GM18909 (cell line): ENCODE data around the gene ZC3H14.
"Not testable (repeated sequence)": the region's sequence is repeated elsewhere in the genome, so short reads cannot be mapped to it uniquely, and the experiment has no call there.

Source experiments
- ATAC-seq: cut with Tn5 transposase; IDR thresholded peaks from one replicate; pipeline ENCODE4 v1.9.1; 2021; ENCODE audit warnings: mild to moderate bottlenecking; ENCODE audit not compliant: unreplicated experiment, poor library complexity

The ZC3H14 gene

GRCh38 chr14:88562831-88563686 lies at the start of gene ZC3H14:
TSS of gene ZC3H14 (plus strand) at chr14:88563037. CDS start at chr14:88563134, 97 bp downstream.
- peak; percentile 96 for ATAC-seq

DNA sequence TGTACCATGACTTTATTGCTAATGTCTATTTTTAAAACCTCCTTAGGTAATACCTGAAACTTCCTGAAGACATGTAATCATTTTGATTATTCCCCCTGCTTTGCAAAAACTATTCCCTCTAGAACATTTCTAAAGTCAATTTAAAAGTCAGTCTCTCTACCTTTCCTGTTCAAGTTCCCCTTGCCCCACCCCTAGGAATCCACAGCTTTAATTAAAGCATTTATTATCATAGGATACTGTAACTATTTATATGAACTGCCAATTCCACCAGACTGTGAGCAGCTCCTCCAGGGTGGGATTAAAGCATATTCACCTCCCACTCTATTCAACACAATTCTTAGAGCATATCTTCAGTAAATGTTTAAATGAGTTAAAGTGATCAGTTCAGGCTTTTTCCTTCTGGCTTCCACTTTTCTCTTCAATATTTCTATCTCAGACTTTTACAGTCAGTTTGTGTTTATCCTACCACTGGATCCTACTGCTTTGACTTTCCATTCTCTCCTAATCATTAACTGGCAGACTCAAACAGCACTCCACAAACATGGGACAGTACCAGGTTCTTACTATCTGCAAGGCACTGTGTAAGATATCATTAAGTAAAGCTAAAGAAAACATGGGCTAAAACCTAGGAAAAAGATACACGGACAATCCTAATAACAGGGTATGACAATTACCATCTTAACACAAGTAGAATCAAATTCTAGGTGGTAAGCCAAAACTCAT lies 47.2 kb upstream of the ZC3H14 start:
- ATAC-seq = no peak

DNA sequence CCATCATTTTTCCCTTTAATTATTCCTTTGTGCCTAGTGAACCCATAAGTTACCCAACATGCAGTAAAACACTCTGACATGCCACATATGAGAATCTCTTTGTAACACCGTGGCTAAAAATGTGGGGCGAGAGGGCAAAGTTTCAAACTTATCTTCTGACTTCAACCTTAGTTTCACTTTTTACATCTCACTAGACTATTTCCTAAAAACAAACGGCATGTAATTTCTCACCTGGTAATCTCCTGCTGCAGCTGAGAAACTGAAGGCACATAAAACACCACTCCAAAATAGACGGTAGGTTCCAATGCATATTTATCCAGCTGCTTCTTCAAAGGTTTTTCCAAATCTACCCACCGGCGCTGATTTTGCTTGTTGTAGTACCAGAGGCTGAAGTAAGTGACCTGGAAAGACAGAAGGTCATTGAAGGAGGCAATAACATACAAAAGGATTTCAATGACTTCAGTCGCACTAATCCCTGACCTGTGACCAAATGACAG lies 45.9 kb upstream of the ZC3H14 start:
- no peak for ATAC-seq

DNA sequence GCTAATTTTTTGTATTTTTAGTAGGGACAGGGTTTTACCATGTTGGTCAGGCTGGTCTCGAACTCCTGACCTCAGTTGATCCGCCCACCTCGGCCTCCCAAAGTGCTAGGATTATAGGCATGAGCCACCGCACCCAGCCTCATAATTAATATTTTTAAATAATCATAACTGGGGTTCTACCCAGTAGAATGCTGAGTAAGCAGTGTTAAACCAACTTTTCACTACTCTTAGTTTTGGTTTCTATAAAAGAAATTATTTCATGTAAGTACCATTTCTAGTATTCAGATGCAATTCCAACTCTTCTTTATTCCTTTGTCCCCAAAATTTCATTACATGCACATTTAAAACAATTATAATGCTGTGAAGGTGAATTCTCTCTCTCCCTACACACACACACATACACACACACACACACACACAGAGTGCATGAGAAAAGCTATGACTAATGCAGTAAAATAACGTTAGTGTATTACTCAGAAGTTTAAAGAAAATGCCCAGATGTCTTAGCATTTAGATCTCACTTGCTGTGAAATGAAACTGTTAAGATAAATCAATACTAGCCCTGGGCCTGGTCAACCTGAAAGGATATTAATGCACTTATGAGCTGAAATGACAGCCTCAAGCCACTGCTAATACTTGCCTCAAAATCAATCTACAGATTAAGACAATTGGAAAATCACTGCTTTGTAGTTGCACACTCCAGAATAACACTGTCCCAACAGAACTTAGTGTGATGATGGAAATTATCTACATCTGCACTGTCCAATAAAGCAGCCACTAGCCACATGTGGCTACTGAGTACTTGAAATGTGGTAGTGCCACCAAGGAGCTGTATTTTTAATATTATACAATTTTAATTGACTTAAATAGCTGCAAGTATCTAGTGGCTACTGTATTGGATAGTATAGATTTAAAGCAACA lies 44.0 kb upstream of the ZC3H14 start:
- ATAC-seq = no peak

GRCh38 chr14:88519907-88520306 lies 42.9 kb upstream of the ZC3H14 start:
- ATAC-seq = no peak

GRCh38 chr14:88521818-88522217 lies 41.0 kb upstream of the ZC3H14 start:
- ATAC-seq = no peak

DNA sequence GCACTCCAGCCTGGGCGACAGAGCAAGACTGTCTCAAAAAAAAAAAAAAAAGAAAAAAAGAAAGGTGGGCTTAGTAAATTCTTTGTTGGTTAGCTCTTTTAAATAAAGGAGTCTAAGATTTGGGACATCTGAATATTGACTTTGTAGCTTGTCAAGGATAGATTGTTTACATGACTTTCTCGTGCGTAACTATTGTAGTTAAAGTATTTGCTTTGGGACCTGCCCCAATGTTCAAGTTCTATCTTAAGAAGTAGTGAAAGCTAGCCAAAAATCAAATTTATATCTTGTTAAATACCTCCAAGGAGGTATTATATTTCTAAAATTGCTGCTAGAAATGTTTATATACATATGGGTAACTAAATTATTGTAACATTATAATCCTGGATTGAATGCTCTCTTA lies 40.4 kb upstream of the ZC3H14 start:
- ATAC-seq = no peak

- ATAC-seq = not testable (repeated sequence)
Observed at GRCh38 chr14:88529889-88530288, 32.9 kb upstream of the ZC3H14 start.

GRCh38 chr14:88533064-88533602 lies 29.7 kb upstream of the ZC3H14 start:
- ATAC-seq = no peak

- ATAC-seq = no peak
Observed at GRCh38 chr14:88535149-88535548, 27.7 kb upstream of the ZC3H14 start.

GRCh38 chr14:88535813-88536212 lies 27.0 kb upstream of the ZC3H14 start:
- no peak for ATAC-seq

DNA sequence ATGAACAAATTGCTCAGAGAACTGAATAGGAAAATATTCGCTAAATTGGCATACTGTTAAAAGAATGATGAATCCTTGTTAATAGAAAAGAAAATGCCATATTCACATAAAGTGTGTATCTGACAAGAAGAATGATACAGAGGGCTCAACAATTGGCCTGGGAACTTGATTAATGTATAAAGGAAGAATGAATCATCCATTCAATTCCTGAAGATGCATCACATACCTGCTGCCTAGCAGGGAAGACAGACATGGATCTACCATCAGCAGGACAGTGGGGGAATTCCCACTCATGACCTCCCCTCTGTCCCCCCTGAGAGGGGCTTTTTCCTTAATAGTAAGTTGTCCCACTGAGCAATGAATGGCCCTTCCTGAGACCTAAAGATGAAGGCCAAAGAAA lies 21.5 kb upstream of the ZC3H14 start:
- ATAC-seq = no peak

DNA sequence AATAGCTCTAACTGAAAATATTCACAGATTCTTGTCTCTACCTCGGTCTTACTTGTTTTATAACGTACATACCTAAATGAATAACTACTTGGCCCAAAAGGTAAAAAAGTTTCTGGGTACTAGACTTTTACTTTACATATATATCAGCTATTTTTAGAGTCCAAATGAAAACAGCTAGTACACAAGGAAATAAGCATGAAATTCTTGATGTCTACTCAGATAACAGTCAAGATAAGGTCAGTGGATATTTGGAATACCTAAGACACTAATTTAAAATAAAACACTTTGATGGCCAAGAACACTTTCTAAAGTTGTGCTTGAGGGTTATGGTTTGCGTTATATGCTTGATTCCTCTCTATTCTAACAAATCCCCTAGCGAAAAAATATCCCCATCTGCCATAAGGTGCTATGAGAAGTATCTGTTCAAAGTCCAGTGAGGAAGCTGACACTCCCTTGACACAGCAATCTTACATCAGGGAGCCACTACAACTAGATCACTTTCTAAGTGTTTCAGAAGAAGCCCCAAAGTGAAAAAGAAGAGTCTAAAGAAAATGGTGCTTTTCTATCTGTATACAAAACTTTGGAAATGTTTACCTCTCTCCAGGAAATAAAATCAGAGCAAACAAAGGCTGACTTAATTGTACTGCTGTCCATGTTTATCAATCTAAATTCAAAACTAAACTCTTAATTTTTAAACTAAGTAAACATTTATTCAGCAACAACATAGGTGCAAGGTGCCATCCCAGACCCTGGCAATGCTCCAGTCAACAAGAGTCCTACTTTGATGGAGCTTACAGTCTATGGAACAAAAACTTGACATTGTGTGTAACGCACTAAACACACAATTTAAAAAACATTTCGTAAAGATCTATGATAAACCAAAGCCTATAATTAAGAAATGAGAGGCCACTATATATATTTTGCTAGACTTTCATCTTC lies 19.7 kb upstream of the ZC3H14 start:
- ATAC-seq = no peak

- no peak for ATAC-seq
Observed at GRCh38 chr14:88545256-88545655, 17.6 kb upstream of the ZC3H14 start.

DNA sequence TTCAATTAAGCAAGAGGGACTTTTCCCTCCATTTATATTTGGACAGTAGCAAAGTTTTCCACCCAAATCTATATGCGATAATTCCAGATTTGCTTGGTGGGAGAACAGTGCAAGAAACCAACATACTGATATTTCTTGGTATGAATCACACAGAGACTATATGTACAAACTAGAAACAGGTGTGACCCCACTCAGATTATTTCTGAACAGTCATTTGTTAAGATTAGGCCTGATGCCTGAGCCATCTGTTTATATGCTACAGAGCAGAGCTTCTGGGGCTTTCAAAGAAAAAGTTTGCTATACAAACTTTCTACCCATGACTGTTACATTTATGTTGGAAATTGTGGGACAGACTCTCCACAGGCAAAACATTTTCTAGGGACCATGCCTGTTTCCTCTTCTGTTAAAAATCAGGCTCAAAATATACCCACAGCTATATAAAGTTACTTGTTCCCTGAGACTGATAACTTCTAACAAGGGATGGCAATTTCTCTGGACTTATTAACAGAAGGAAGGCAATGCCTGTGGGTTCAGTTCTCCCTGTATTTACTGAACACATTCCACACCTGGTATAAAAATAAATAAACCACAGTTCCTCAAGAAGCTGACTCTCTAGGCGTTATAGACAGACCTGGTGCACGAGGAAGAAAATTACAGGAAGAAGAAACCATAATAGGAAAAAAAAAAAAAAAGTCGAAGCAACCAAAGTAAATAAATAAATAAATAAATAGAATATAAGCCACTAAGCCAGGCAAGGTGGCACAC lies 16.0 kb upstream of the ZC3H14 start:
- no peak for ATAC-seq

GRCh38 chr14:88547386-88547780 lies 15.5 kb upstream of the ZC3H14 start:
- no peak for ATAC-seq

DNA sequence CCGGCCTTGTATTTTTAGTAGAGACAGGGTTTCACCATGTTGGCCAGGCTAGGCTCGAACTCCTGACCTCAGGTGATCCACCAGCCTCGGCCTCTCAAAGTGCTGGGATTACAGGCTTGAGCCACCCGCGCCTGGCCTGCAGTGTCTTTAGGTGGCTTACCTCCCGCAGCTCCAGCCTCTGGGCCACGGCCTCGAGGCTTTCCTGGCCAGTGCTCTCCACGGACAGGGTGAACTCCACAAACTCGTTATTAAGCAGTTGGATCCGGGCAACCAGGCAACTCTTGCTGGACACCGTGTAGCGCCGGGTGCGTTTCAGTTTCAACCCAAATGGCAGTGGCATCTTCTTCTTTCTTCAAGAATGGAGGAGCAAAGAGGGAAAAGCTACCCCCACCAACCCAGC lies 12.8 kb upstream of the ZC3H14 start:
- no peak for ATAC-seq

DNA sequence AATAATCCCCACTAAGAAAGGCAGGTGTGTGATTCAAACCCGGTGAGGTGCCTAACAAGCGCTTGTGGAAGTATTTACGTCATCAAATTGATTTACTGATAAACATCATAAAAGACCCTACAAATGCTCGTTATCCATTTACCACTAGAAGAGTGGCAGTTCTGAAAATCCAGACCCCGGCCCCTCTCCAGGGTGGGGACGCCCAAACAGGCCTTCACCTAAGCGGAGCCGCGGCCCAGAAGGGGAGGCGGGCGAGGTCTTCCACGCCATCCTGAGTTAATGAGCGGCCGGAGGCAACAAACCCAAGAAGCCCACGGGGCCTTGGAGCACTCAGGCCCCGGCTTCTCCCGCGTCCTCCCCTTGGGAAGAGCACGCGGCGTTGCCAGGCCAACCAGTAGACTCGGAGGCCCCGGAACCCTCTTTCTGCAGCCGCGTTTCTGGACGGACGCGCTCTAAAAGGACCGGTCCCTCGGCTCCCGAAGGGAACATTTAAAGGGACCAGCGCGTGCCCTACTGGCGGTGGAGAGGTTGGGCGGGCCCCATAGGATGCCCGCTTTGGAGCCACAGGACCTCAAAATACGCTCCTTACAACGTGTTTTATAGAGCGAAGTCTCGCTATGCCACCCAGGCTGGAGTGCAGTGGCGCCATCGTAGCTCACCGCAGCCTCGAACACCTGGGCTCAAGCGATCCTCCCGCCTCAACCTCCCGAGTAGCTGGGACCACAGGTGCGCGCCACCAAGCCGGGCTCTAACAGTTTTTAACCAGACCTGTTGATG lies 11.6 kb upstream of the ZC3H14 start:
- peak; percentile 51 for ATAC-seq
